Dendritic cell treated with granulocyte-macrophage colony-stimulating factor and Interleukin-4, amounts not matched to agents 40 ng/mL and 50 ng/mL, for 4 days (primary cell): Measurements from ENCODE around the gene SELENOI.

Experiments used
- H3K27ac Mint-ChIP-seq: one replicate; pipeline ENCODE4 v1.8.0; 2022; ENCODE audit warnings: mild to moderate bottlenecking, mixed read lengths
- H3K27me3 Mint-ChIP-seq: one replicate; pipeline ENCODE4 v1.8.0; 2022; ENCODE audit warnings: mild to moderate bottlenecking, mixed read lengths
- H3K36me3 Mint-ChIP-seq: one replicate; pipeline ENCODE4 v1.8.0; 2022; ENCODE audit warnings: low read depth, mixed read lengths
- H3K4me1 Mint-ChIP-seq: one replicate; pipeline ENCODE4 v1.8.0; 2022; ENCODE audit warnings: low read depth, mixed read lengths
- H3K4me3 Mint-ChIP-seq: one replicate; pipeline ENCODE4 v1.8.0; 2022; ENCODE audit warnings: mild to moderate bottlenecking, moderate library complexity, mixed read lengths
- H3K9me3 Mint-ChIP-seq: one replicate; pipeline ENCODE4 v1.8.0; 2022; ENCODE audit warnings: mixed read lengths
- intact Hi-C: fragments of 100-400 bp; cut with micrococcal nuclease; formaldehyde crosslinking; loops from one replicate; pipeline ENCODE4 v1.15.0; 2022

The SELENOI gene

DNA sequence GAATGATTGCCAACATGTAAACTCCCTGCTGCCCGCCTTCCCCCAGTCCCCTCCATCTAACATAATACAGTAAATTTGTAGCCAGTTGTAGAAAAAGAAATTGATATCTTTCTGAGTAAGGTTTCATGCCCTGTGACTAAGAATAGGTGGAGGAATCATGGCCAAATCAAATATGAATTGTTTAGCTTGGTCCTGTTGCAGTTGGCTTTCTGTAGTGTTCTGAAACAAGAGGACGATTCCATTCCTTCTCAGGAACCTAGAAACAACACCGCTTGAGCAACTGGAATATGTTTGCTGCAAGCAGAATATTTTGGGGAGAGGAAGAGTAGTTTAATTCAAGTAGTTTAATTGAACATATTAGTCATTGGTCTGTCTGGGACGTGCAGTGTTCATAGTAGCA, 48.8 kb downstream of the SELENOI start:
- intact Hi-C loops, result no loop called here
- H3K27me3 Mint-ChIP-seq, result no peaks in the 10 kb centered on the region
- H3K9me3 Mint-ChIP-seq, result no peaks in the 10 kb centered on the region
- no peak overlapping the region for H3K4me3 Mint-ChIP-seq
- no peak overlapping the region for H3K27ac Mint-ChIP-seq
- no peaks in the 10 kb centered on the region for H3K4me1 Mint-ChIP-seq
- H3K36me3 Mint-ChIP-seq, result peaks cover 36% of the 10 kb centered on the region

DNA sequence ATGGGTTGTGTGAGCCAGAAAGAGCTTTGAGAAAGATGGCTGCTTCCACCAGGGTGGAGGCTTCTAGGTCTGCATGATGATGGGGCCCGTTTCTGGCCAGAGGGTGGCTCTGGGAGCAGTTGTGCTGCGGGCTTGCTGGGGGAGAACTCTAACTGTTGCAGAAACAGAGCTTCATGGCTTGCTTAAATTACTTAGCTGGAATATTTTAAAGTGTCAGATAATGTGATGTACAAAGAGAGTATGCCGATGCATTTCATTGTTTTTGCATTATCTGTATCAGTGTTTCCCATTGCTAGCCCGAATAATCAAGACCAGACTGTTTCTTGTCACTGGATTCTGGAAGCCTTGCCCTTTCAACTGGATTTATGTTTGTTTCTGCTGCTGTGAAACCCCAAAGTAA, 49.5 kb downstream of the SELENOI start:
- intact Hi-C loops, result no loop called here
- Mint-ChIP-seq H3K36me3 (peaks cover 29% of the 10 kb centered on the region), H3K27me3 (no peaks in the 10 kb centered on the region), H3K9me3 (no peaks in the 10 kb centered on the region), H3K27ac (no peak overlapping the region), H3K4me1 (no peaks in the 10 kb centered on the region), H3K4me3 (no peak overlapping the region)

DNA sequence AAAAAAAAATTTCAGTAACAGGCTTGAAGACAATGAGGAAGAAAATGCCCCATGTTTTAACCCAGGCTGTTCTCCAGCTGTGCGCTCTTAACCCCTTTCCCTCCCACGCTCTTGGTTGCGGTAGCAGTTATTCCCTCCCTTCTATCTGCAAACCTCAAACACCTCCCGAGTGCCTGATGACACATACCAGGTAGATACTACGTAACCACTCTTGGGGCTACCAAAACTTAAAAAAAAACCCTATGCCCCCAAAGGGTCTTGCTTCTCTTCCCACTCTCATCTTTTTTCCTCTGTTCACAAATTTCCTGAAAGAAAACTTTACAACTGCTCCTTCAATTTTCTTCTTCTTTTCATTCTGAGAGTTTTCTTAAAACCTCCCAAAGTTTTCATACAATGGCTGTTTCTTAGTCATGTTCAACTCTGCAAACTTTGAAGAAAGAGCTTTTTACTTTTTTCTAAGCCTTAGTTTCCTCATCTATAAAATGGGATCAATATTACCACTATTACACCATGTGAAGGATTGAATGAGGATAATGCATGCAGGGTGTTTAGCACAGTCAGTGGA, 50.9 kb downstream of the SELENOI start:
- Mint-ChIP-seq H3K9me3 (no peaks in the 10 kb centered on the region), H3K4me3 (no peak overlapping the region), H3K27me3 (peaks cover 11% of the 10 kb centered on the region), H3K36me3 (peaks cover 18% of the 10 kb centered on the region), H3K27ac (no peak overlapping the region), H3K4me1 (peaks cover 4% of the 10 kb centered on the region)
- intact Hi-C loops, result no loop called here

DNA sequence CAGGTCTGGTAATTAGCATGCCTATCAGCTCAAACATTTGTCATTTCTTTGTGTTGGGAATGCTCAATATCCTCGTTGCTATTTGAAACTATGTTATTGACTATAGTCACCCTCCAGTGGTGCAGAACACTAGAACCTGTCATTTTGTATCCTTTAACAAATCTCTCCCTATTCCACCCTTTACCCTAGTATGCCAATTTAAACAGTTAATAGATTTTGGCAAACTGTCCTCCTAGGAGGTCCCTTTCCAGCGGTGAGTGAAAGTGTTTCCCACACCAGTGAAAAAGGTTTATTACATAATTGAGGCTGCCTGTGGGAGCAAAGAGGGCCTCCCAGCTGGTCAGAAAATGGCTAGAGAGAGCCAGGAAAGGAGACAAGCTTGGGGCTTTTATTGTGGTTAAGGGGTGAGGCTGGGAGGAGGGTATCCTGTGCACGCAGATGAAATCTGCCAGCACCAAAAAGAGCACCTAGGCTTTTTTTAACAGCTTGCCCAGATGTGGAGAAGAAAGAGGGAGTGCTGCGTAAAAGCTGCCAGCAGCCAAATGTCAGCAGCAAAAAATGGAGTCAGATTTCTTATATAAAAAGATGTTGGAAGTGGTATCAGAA, 53.9 kb downstream of the SELENOI start:
- Mint-ChIP-seq H3K4me3 (no peak overlapping the region), H3K4me1 (peaks cover 4% of the 10 kb centered on the region), H3K9me3 (no peaks in the 10 kb centered on the region), H3K36me3 (peaks cover 13% of the 10 kb centered on the region), H3K27me3 (peaks cover 15% of the 10 kb centered on the region), H3K27ac (no peak overlapping the region)
- intact Hi-C loops, result no loop called here

DNA sequence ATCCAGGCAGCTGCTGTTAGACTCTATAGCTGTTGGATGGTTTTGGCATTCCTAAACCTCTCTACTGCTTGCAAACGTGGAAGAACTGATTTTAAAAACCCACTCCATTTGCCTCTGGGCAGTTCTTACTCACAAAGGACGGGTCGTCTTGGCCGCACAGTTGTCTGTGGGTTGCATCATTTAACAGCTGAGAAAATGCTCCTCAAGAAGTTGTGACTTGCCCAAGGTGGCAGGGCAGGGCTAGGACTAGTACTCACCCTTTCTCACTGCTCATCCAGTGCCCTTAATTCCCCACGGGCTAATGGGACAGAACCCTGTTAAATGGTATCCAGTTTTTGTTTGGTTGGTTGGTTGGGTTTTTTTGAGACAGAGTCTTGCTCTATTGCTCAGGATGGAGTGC, 54.8 kb downstream of the SELENOI start:
- Mint-ChIP-seq H3K4me1 (peaks cover 4% of the 10 kb centered on the region), H3K9me3 (no peaks in the 10 kb centered on the region), H3K4me3 (no peak overlapping the region), H3K27ac (no peak overlapping the region), H3K27me3 (peaks cover 15% of the 10 kb centered on the region), H3K36me3 (peaks cover 7% of the 10 kb centered on the region)
- intact Hi-C loops, result no loop called here

DNA sequence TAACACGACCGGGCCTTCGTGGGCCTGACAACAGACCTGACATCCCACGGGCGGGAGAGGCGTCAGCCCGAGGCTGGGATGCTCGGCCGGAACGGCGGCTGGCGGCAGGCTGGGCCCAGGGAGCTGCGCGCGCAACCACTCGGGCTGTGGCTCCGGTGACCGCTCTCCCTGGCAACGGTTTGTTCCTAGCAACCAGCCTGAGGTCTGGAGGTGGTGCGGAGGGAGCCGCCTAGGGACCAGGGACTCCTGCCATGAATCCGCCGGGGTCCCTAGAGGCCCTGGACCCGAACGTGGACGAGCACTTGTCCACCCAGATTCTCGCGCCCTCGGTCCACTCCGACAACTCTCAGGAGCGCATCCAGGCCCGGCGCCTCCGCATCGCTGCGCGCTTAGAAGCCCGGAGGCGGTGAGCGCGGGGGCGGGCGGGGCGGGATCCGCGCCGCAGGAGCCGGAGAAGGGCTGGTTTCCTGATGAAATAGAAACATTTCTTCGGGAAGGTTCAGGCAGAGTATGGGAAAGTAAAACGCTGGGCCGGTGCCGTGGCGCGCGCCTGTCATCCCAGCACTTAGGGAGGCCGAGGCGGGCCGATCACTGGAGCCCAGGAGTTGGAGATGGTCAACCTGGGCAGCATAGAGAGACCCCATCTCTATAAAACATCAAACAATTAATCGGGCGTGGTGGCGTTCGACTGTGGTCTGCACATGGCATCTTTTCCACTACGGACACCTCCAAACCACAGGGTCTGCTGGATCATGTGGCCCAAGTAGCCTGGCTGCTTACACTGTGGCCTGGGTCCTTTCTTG, 56.0 kb downstream of the SELENOI start, which contains the start of gene DRC1:
DRC1 (plus strand) TSS at position 182 of the 803 bp plus-strand sequence; CDS start at position 252, 70 bp downstream.
- peaks cover 4% of the 10 kb centered on the region for H3K4me1 Mint-ChIP-seq
- H3K27me3 Mint-ChIP-seq, result peaks cover 15% of the 10 kb centered on the region
- no peak within 1 kb of the TSS for H3K27ac Mint-ChIP-seq
- intact Hi-C loops, result no loop called here
- H3K9me3 Mint-ChIP-seq, result no peaks in the 10 kb centered on the region
- H3K36me3 Mint-ChIP-seq, result peaks cover 2% of the 10 kb centered on the region
- peak within 1 kb of the TSS; percentile 57 for H3K4me3 Mint-ChIP-seq

DNA sequence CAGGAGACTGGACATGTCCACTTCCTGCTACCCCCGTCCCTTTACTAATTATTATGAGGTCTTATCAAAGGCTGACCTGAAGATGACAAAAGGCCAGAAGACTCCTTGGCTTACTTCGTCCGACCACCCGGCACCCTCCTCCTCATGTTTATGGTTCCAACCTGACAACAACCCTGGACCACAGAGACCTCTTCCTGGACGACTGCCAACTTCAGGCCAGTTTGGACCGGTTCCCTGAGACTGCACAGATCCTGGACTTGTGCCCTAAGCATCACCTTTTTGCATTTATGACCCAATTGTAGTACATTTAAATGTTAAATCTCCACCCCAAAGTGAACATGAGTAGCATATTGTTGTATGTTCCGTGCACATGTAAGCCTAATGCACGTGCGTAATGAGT, 61.6 kb downstream of the SELENOI start:
- no peaks in the 10 kb centered on the region for H3K36me3 Mint-ChIP-seq
- no peak overlapping the region for H3K27ac Mint-ChIP-seq
- peaks cover 6% of the 10 kb centered on the region for H3K27me3 Mint-ChIP-seq
- no peak overlapping the region for H3K4me3 Mint-ChIP-seq
- no peaks in the 10 kb centered on the region for H3K9me3 Mint-ChIP-seq
- intact Hi-C loops, result no loop called here
- peaks cover 17% of the 10 kb centered on the region for H3K4me1 Mint-ChIP-seq

DNA sequence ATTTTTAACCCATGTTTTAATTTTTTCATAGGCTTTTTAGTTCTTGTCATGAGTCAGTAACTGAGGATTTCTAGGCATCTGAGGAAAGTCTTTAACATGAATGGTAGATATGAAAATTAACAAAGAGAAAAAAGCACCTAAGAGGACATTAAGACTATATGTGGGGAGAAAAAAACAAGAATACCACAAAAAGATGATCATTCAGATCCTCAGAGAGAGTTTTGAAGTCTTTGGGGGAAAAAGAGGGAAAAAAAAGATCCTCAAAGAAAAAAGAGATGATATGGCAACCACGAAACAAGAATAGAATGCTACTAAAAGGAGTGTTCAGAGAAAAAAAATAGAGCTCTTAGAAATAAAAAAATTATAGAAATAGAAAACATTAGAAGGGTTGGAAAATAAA, 63.8 kb downstream of the SELENOI start:
- Mint-ChIP-seq H3K4me1 (peaks cover 22% of the 10 kb centered on the region), H3K27me3 (peaks cover 6% of the 10 kb centered on the region)
- intact Hi-C loops, result no loop called here

DNA sequence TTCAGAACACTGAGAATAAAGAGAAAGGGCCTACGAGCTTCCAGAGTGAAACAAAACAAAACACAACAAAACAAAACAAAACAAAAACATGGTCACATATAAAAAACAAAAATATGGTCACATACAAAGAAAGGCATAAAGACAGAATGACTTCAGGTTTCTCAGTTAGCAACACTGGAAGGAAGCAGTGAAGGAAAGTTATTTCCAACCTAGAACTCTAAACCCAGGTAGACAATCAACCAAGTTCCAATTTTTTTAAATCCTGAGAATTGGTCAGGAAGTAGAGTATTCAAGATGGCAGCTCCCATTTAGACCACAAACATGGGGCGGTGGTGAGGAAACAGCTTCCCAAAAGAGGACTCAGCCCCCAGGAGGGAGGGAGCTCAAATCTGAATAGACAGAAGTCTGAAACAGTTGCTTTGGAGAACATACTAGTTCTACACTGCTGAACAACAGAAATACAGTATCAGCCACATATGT, 64.9 kb downstream of the SELENOI start:
- H3K36me3 Mint-ChIP-seq, result no peaks in the 10 kb centered on the region
- H3K27me3 Mint-ChIP-seq, result peaks cover 6% of the 10 kb centered on the region
- intact Hi-C loops, result no loop called here
- H3K4me3 Mint-ChIP-seq, result no peak overlapping the region
- peak overlapping the region; percentile 20 for H3K27ac Mint-ChIP-seq
- peaks cover 24% of the 10 kb centered on the region for H3K4me1 Mint-ChIP-seq
- H3K9me3 Mint-ChIP-seq, result no peaks in the 10 kb centered on the region

More for the DNA sequence above, 63.8 kb downstream of the SELENOI start:
- no peak overlapping the region for H3K27ac Mint-ChIP-seq
- H3K4me3 Mint-ChIP-seq, result no peak overlapping the region
- H3K36me3 Mint-ChIP-seq, result no peaks in the 10 kb centered on the region
- no peaks in the 10 kb centered on the region for H3K9me3 Mint-ChIP-seq

DNA sequence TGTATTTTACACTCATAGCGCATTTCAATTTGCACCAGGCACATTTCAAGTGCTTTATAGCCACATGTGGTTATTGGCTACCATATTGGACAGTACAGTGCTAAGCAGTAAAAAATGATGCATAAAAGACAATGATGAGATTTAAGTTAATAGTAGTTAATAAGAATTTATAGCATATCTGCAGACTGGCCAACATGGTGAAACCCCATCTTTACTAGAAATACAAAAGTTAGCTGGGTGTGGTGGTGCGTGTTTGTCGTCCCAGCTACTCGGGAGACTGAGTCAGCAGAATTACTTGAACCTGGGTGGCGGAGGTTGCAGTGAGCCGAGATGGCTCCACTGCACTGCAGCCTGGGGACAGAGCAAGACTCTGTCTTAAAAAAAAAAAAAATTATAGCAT, 65.5 kb downstream of the SELENOI start:
- intact Hi-C loops, result no loop called here
- no peaks in the 10 kb centered on the region for H3K36me3 Mint-ChIP-seq
- peak overlapping the region; percentile 84 for H3K27ac Mint-ChIP-seq
- H3K4me3 Mint-ChIP-seq, result peak overlapping the region; percentile 72
- peaks cover 1% of the 10 kb centered on the region for H3K9me3 Mint-ChIP-seq
- peaks cover 6% of the 10 kb centered on the region for H3K27me3 Mint-ChIP-seq
- peaks cover 24% of the 10 kb centered on the region for H3K4me1 Mint-ChIP-seq

DNA sequence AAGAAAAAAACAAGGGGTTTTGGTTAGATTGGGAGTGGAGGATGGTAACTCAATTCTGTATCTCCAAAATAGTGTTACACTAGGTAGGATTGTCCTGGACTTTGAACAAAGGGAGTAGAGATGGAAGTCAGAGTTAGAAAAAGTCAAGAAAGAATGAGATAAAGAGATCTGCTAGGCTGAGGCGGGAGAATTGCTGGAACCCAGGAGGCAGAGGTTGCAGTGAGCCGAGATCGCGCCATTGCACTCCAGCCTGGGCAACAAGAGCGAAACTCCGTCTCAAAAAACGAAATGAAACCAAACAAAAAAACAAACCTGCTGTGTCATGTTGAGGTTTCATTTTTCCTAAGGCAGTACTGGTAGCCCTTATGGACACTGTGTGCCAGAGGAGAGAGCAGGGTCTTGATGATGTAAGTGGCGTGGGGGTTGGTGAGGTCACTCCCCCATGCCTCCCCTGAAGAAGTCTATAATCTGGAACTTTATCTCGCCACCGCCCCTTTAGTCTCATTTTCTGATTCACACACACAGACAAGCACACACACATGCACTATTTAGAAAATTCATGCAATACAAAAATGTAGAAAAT, 66.2 kb downstream of the SELENOI start:
- Mint-ChIP-seq H3K9me3 (peaks cover 8% of the 10 kb centered on the region), H3K4me1 (peaks cover 24% of the 10 kb centered on the region), H3K36me3 (no peaks in the 10 kb centered on the region), H3K4me3 (peak overlapping the region; percentile 72), H3K27ac (peak overlapping the region; percentile 84), H3K27me3 (peaks cover 6% of the 10 kb centered on the region)
- intact Hi-C loops, result no loop called here

DNA sequence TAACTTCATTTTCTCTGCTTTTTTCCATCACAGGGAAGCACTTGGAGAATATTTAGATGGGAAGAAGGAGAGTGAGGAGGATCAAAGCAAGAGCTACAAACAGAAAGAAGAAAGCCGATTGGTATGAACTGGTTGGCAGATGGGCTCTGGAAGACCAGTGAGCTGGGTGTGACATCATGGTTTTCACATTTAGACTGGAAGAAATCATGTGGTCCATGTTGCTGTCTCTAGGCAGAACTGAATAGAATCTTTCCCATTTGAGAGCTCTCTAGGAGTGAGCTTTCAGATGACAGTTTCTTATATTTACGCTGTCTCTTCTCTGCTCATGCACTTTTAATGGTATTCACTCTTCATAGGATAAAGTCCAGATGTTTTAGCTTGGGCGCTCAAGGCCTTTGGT, 68.4 kb downstream of the SELENOI start:
- Mint-ChIP-seq H3K4me3 (no peak overlapping the region), H3K27me3 (no peaks in the 10 kb centered on the region)

DNA sequence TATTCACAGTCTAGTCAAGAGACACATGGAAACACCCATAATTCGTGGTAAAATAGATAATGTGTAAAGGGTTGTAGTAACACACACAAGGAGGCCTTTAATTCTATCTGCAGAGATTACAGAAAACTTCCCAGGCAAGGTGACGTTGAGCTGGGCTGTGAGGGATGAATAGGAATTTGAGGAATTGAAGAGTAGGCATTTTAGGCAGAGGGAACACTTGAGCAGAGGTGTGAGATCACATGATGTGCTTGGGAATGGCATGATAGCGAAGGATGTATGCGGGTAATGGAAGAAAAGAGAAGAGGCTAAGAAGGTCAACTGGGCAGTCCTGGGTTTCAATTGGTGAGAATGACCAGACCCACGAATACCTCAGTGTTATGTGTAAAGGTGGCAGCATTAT, 76.0 kb downstream of the SELENOI start:
- Mint-ChIP-seq H3K27me3 (no peaks in the 10 kb centered on the region), H3K4me1 (no peaks in the 10 kb centered on the region)
- intact Hi-C loops, result no loop called here

More for the DNA sequence above, 68.4 kb downstream of the SELENOI start:
- Mint-ChIP-seq H3K27ac (peak overlapping the region; percentile 10), H3K9me3 (peaks cover 8% of the 10 kb centered on the region), H3K4me1 (peaks cover 24% of the 10 kb centered on the region), H3K36me3 (no peaks in the 10 kb centered on the region)
- intact Hi-C loops, result no loop called here

More for the DNA sequence above, 76.0 kb downstream of the SELENOI start:
- Mint-ChIP-seq H3K4me3 (no peak overlapping the region), H3K9me3 (peaks cover 2% of the 10 kb centered on the region), H3K27ac (no peak overlapping the region), H3K36me3 (no peaks in the 10 kb centered on the region)
